GM12864 (cell line): ENCODE results near the gene NQO2.
"Not testable (repeated sequence)": the region's sequence is repeated elsewhere in the genome, so short reads cannot be mapped to it uniquely, and the experiment has no call there.

Experiments used
- DNase-seq: peaks from one replicate; pipeline ENCODE4 v3.0.0-alpha.2; 2011; ENCODE audit warnings: low read depth
- H3K4me3 ChIP-seq: 2 replicates; pipeline ENCODE4 v1.5.1; 2011; ENCODE audit warnings: mild to moderate bottlenecking, low read depth, low read length, control low read depth
- TF ChIP-seq, protein P1 (sequence below): IDR thresholded peaks from 2 replicates; pipeline ENCODE4 v1.5.1; 2011; ENCODE audit warnings: low read depth, mild to moderate bottlenecking, moderate library complexity, low read length, control low read depth, inconsistent platforms; ENCODE audit errors: missing control alignments

NQO2 gene

DNA sequence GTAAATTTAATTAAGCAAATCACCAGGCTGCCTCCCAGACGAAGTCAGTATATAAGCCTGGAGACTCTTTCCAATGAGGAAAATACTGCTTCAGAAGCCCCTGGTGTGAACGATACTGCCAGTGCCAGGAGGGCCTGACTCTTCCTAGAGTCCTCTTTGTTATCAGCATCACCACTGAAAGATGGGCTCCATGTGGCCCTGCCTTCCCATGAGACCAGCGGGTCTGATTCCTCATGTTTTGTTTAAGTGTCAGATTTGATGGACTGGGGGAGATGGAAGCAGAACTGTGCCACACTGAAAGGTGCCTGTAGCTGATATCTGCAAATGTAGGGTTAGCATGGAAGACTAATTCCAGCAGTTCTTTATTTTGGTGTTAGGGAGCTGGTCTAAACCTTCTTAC lies 7.9 kb downstream of the NQO2 start:
- no peak overlapping the region for H3K4me3 ChIP-seq
- TF ChIP-seq, protein P1, sequence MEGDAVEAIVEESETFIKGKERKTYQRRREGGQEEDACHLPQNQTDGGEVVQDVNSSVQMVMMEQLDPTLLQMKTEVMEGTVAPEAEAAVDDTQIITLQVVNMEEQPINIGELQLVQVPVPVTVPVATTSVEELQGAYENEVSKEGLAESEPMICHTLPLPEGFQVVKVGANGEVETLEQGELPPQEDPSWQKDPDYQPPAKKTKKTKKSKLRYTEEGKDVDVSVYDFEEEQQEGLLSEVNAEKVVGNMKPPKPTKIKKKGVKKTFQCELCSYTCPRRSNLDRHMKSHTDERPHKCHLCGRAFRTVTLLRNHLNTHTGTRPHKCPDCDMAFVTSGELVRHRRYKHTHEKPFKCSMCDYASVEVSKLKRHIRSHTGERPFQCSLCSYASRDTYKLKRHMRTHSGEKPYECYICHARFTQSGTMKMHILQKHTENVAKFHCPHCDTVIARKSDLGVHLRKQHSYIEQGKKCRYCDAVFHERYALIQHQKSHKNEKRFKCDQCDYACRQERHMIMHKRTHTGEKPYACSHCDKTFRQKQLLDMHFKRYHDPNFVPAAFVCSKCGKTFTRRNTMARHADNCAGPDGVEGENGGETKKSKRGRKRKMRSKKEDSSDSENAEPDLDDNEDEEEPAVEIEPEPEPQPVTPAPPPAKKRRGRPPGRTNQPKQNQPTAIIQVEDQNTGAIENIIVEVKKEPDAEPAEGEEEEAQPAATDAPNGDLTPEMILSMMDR = no peak
- no peak for DNase-seq

DNA sequence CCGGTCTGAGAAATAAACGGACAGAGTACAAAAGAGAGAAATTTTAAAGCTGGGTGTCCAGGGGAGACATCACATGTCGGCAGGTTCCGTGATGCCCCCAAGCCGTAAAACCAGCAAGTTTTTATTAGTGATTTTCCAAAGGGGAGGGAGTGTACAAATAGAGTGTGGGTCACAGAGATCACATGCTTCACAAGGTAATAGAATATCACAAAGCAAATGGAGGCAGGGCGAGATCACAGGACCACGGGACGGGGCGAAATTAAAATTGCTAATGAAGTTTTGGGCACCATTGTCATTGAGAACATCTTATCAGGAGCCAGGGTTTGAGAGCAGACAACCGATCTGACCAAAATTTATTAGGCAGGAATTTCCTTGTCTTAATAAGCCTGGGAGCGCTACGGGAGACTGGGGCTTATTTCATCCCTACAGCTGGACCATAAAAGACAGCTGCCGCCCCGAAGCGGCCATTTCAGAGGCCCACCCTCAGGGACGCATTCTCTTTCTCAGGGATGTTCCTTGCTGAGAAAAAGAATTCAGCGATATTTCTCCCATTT lies 9.1 kb downstream of the NQO2 start:
- H3K4me3 ChIP-seq, DNase-seq: not testable (repeated sequence)

DNA sequence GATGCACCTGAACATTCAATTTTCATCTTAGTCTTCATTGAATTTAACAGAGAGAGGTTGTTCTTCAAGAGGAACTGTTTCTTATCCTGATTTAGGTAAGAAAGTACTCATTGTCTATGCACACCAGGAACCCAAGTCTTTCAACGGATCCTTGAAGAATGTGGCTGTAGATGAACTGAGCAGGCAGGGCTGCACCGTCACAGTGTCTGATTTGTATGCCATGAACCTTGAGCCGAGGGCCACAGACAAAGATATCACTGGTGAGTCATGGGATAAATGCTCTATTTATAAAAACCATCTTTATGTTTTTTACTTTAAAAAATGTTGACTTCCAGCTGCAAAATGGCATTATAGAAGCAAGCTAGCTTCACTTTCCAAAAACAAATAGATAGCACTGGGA lies 10.2 kb downstream of the NQO2 start:
- TF ChIP-seq, protein P1 = no peak
- DNase-seq = no peak
- H3K4me3 ChIP-seq = no peak overlapping the region

DNA sequence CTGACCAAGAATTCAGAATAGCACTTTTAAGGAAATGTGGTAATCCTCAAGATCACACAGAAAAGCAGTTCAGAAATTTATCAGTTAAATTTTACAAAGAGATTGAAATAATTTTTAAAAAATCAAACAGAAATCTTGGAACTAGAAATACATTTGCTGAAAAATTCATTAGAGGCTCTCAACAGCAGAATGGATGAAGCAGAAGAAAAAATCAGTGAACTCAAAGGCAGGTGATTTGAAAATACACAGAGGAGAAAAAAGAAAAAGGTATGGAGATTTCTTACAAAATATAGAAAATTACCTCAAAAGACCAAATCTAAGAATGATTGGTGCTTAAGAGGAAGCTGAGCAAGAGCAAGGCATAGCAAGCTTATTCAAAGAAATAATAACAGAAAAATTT lies 11.5 kb downstream of the NQO2 start:
- no peak overlapping the region for H3K4me3 ChIP-seq
- TF ChIP-seq, protein P1 = no peak
- DNase-seq = no peak

DNA sequence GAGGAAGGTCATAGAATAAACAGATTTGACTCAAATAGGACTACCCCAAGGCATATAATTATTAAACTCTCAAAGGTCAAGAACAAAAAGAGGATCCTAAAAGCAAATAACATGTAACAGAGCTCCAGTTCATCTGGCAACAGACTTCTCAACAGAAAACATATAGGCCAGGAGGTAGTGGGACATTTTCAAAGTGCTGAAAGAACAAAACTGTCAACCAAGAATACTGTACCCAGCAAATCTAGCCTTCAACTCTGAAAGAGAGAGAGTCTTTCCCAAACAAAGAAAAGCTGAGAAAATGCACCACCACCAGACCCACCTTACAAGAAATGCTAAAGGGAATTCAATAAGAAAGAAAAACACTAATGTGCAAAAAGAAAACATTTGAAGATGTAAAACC lies 11.9 kb downstream of the NQO2 start:
- TF ChIP-seq, protein P1 = no peak
- no peak for DNase-seq
- no peak overlapping the region for H3K4me3 ChIP-seq

DNA sequence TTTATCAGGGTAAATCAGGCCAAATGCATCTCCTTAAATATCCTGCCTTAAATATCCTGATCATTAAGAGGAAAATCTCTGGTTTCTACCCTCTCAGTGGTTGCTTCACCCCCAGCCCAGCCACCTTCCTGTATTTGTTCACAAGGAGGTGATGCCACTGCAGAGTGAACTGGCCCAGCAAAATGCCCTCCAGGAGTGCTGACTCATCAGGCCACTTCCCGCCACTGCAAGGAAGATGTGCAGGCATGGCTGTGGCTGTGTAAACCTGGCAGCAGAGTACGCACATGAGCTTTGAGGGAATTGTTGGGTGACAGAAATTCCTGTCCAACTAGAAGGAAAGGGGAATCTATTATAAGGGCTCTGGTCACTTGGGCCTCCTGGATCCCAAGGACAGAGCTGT lies 13.8 kb downstream of the NQO2 start:
- TF ChIP-seq, protein P1 = no peak
- DNase-seq = no peak
- H3K4me3 ChIP-seq = no peak overlapping the region

DNA sequence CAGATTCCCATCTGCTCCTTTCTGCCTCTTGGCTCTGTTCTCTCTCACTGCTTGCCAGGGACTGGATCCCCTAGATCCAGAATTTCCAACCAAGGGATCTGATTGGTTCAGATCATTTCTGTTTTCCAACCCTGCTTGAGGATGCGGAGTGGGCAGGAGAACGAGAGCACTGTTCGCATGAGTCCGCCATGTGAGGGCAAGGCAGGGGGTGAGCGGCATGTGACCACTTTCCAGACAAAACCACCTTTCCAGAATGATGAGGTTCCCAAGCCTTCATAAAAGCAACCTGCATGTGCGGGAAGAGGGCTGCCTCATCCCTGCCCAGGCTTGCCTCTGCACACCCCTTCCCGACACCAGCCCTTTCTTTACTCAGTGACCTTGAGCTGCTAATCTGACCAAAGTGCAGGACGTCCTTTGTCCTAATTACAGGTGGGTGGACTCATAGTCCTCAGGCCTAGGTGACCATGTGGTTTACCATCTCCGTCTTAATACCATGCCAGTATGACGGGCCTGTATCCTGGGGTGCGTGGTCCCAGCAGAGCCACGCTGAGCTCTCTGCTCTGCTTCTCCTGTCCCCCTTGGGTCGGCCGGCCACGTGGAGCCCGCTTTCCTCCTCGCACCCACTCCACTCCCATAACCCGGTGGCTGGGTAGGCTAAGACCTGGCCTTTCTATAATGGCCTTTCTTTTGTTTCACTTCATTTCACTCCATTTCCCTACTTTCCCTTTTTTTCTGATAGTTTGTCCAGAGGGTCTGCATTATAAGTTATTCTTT lies 14.4 kb downstream of the NQO2 start:
- H3K4me3 ChIP-seq = no peak overlapping the region
- TF ChIP-seq, protein P1 = no peak
- DNase-seq = no peak
